HepG2 (cell line): Measurements from ENCODE around the gene CPT1A. TPM values are rescaled to one million over a fixed set of nuclear protein-coding genes. Genes with fewer than 3 reads are reported as not detected.
A peak's percentile ranks its signal among the peaks of the same experiment; 100 is the strongest.

Source experiments
- ATAC-seq: fragments of 200-7000 bp; cut with Tn5 transposase; 3 replicates; pipeline ENCODE4 v1.9.1; 2020; ENCODE audit warnings: mild to moderate bottlenecking, moderate library complexity
- BruUV-seq: library from RNA; stranded (reverse); fragments of 400-500 nt; replicated peaks from 2 replicates; lab custom pipeline; 2021; lab: Mats Ljungman, UMichigan
- CTCF ChIA-PET: fragments of 300-600 bp; formaldehyde crosslinking; extraction: SDS; loops from one replicate; lab custom pipeline; 2021; ENCODE audit warnings: low total read pairs, inconsistent platforms, low intra/inter-chr PET ratio; lab: Yijun Ruan, JAX
- POLR2A ChIA-PET: fragments of 350-600 bp; sonication (Branson Sonifier 250); formaldehyde crosslinking; loops from one replicate; lab custom pipeline; 2020; ENCODE audit warnings: antibody characterized with exemption, inconsistent platforms; lab: Yijun Ruan, JAX
- DNase-seq: peaks from one replicate; pipeline ENCODE4 v3.0.0-alpha.2; 2015; ENCODE audit warnings: low spot score
- FAIRE-seq: peaks from 3 replicates; lab custom pipeline; 2011; peaks lifted over from hg19 to GRCh38; lab: Jason Lieb, UNC
- H2AFZ ChIP-seq: one replicate; pipeline ENCODE4 v1.6.1; 2011; ENCODE audit warnings: low read length, inconsistent platforms
- H3K27ac ChIP-seq: fragments of 300-600 bp; 3 replicates; pipeline ENCODE4 v1.8.0; 2011; ENCODE audit warnings: mixed run types, mild to moderate bottlenecking, mixed read lengths, low read length, inconsistent platforms; ENCODE audit not compliant: insufficient read depth; ENCODE audit errors: extremely low read length
- H3K27me3 ChIP-seq, 2 experiments: fragments of 200-600 bp in 1 of 2; 2 replicates in 1 of 2; 3 replicates in 1 of 2; pipeline versions ENCODE4 v1.6.0 to v1.8.0; 2011; ENCODE audit warnings: low read length in 2 of 2, mild to moderate bottlenecking in 2 of 2, moderate library complexity in 2 of 2, inconsistent platforms in 1 of 2; ENCODE audit not compliant: insufficient read depth in 2 of 2, control insufficient read depth in 1 of 2
- H3K36me3 ChIP-seq, 2 experiments: fragments of 200-600 bp in 1 of 2; replicated peaks in 1 of 2; 2 replicates in 1 of 2; 3 replicates in 1 of 2; pipeline versions ENCODE4 v1.5.1 to v1.8.0; 2011; ENCODE audit warnings: low read length in 2 of 2, inconsistent platforms in 1 of 2; ENCODE audit not compliant: insufficient read depth in 2 of 2, control insufficient read depth in 1 of 2
- H3K4me1 ChIP-seq: 2 replicates; pipeline ENCODE4 v1.5.1; 2012; ENCODE audit warnings: low read length, inconsistent platforms; ENCODE audit not compliant: insufficient read depth
- H3K4me2 ChIP-seq: 2 replicates; pipeline ENCODE4 v1.6.0; 2011; ENCODE audit warnings: low read depth, low read length, inconsistent platforms
- H3K4me3 ChIP-seq, 3 experiments: fragments of 200-600 bp in 1 of 3; sonication (generic), shearing (Covaris generic) in 1 of 3; replicated peaks in 1 of 3; 2 replicates each; pipeline ENCODE4 v1.5.1; 2011 to 2016; ENCODE audit warnings: low read length in 3 of 3, inconsistent platforms in 2 of 3, low read depth in 2 of 3, mild to moderate bottlenecking in 2 of 3, control low read depth in 1 of 3, mixed read lengths in 1 of 3; ENCODE audit not compliant: insufficient read depth in 1 of 3
- H3K79me2 ChIP-seq: one replicate; pipeline ENCODE4 v1.6.1; 2011; ENCODE audit warnings: low read length, inconsistent platforms; ENCODE audit not compliant: insufficient read depth
- H3K9ac ChIP-seq: 2 replicates; pipeline ENCODE4 v1.6.0; 2011; ENCODE audit warnings: mild to moderate bottlenecking, low read depth, low read length, inconsistent platforms; ENCODE audit not compliant: insufficient read depth
- H3K9me3 ChIP-seq: 2 replicates; pipeline ENCODE4 v1.5.1; 2012; ENCODE audit warnings: mild to moderate bottlenecking, low read length
- H4K20me1 ChIP-seq: 2 replicates; pipeline ENCODE4 v1.6.0; 2011; ENCODE audit warnings: inconsistent platforms, mild to moderate bottlenecking, low read length, moderate library complexity; ENCODE audit not compliant: insufficient read depth
- FOXK1 ChIP-seq: sonication (generic); formaldehyde crosslinking; IDR thresholded peaks from 2 replicates; pipeline ENCODE4 v1.4.0; 2020; ENCODE audit warnings: low read depth, missing genetic modification reagents, borderline replicate concordance
- HDAC2 ChIP-seq: sonication (generic); formaldehyde crosslinking; IDR thresholded peaks from 2 replicates; pipeline ENCODE4 v1.4.0; 2020; ENCODE audit warnings: missing genetic modification reagents
- MAZ ChIP-seq, 2 experiments: sonication (generic) in 1 of 2; formaldehyde crosslinking in 1 of 2; IDR thresholded peaks; 2 replicates each; pipeline versions ENCODE4 v1.5.0 to v1.6.1; 2012 to 2020; ENCODE audit warnings: low read depth in 2 of 2, mild to moderate bottlenecking in 2 of 2, borderline replicate concordance in 1 of 2, improper control_type of control experiment in 1 of 2, low read length in 1 of 2, missing genetic modification reagents in 1 of 2, moderate library complexity in 1 of 2
- RFX5 ChIP-seq: IDR thresholded peaks from 2 replicates; pipeline ENCODE4 v1.6.1; 2011; ENCODE audit warnings: low read depth, low read length, improper control_type of control experiment
- SMAD3 ChIP-seq: sonication (generic); formaldehyde crosslinking; IDR thresholded peaks from 2 replicates; pipeline ENCODE4 v1.4.0; 2020; ENCODE audit warnings: missing genetic modification reagents
- TBL1XR1 ChIP-seq: fragments of 150-350 bp; IDR thresholded peaks from 2 replicates; pipeline ENCODE4 v1.6.1; 2014; ENCODE audit warnings: borderline replicate concordance, low read length; ENCODE audit not compliant: partially characterized antibody
- ZBTB44 ChIP-seq: sonication (generic); formaldehyde crosslinking; IDR thresholded peaks from 2 replicates; pipeline ENCODE4 v1.4.0; 2020; ENCODE audit warnings: missing genetic modification reagents
- ZFX ChIP-seq: sonication (generic); formaldehyde crosslinking; IDR thresholded peaks from 2 replicates; pipeline ENCODE4 v1.4.0; 2020; ENCODE audit warnings: mild to moderate bottlenecking, low read depth, missing genetic modification reagents, moderate library complexity
- ZNF121 ChIP-seq: sonication (generic); formaldehyde crosslinking; IDR thresholded peaks from 2 replicates; pipeline ENCODE4 v1.5.0; 2020; ENCODE audit warnings: mild to moderate bottlenecking, missing genetic modification reagents
- ZNF354B ChIP-seq: sonication (generic); formaldehyde crosslinking; IDR thresholded peaks from 2 replicates; pipeline ENCODE4 v1.8.0; 2022; ENCODE audit warnings: mild to moderate bottlenecking, missing genetic modification reagents
- ZNF383 ChIP-seq: sonication (generic); formaldehyde crosslinking; IDR thresholded peaks from 2 replicates; pipeline ENCODE4 v1.4.0; 2020; ENCODE audit warnings: missing genetic modification reagents, mild to moderate bottlenecking, borderline replicate concordance
- ZNF430 ChIP-seq: sonication (generic); formaldehyde crosslinking; IDR thresholded peaks from 2 replicates; pipeline ENCODE4 v1.9.0; 2021; ENCODE audit warnings: mild to moderate bottlenecking, missing genetic modification reagents
- ZNF468 ChIP-seq: sonication (generic); formaldehyde crosslinking; IDR thresholded peaks from 2 replicates; pipeline ENCODE4 v1.8.0; 2022; ENCODE audit warnings: mild to moderate bottlenecking, moderate library complexity, missing genetic modification reagents
- ZNF773 ChIP-seq: sonication (generic); formaldehyde crosslinking; IDR thresholded peaks from 2 replicates; pipeline ENCODE4 v1.4.0; 2020; ENCODE audit warnings: missing genetic modification reagents, borderline replicate concordance
- ZNF883 ChIP-seq: sonication (generic); formaldehyde crosslinking; IDR thresholded peaks from 2 replicates; pipeline ENCODE4 v1.5.1; 2020; ENCODE audit warnings: mild to moderate bottlenecking, missing genetic modification reagents; ENCODE audit errors: not compliant biosample characterization
- ZSCAN21 ChIP-seq: sonication (generic); formaldehyde crosslinking; IDR thresholded peaks from 2 replicates; pipeline ENCODE4 v1.8.0; 2022; ENCODE audit warnings: mild to moderate bottlenecking, missing genetic modification reagents, moderate library complexity, borderline replicate concordance
- ZSCAN30 ChIP-seq: sonication (generic); formaldehyde crosslinking; IDR thresholded peaks from 2 replicates; pipeline ENCODE4 v1.5.0; 2020; ENCODE audit warnings: mild to moderate bottlenecking, missing genetic modification reagents
- WGBS: methylation state at CpG from one replicate; pipeline ENCODE4 v1.1.6; 2017; ENCODE audit warnings: low lambda C conversion rate; 5-methylcytosine and 5-hydroxymethylcytosine counted together
- in situ Hi-C: cut with HindIII; loops from 2 replicates; pipeline ENCODE4 v1.10.0; 2017; ENCODE audit warnings: low pct_unique_long_range_greater_than_20kb; ENCODE audit not compliant: extremely low pct_ligation_motif_present
- intact Hi-C: fragments of 100-400 bp; cut with micrococcal nuclease; formaldehyde crosslinking; loops from one replicate; pipeline ENCODE4 v1.10.0; 2022; ENCODE audit not compliant: unreplicated experiment
- polyA plus RNA-seq, 8 experiments: library from polyadenylated mRNA; depleted of rRNA in 3 of 8; stranded (reverse) in 7 of 8; unstranded in 1 of 8; fragments of >200 nt; fragmentation: Illumina TruSeq in 4 of 8; extraction: Trizol in 4 of 8; gene quantifications; 2 replicates each; pipeline versions ENCODE4 v1.2.1 to v1.2.3, GENCODE V29; 2011 to 2016; ENCODE audit warnings: low read depth in 4 of 8, missing spikeins in 1 of 8, mixed read lengths in 1 of 8; ENCODE audit not compliant: insufficient read depth in 1 of 8
- total RNA-seq, 5 experiments: library from RNA; depleted of rRNA; stranded (reverse); fragments of >200 nt; fragmentation: Illumina TruSeq; extraction: Trizol; gene quantifications; 2 replicates each; pipeline ENCODE4 v1.2.3, GENCODE V29; 2016; ENCODE audit warnings: low read depth in 1 of 5

Gene CPT1A
- total and polyA plus RNA-seq, 2 of the 13 experiments (the other 11 are each of a cell fraction or from before 2014, with no cell fraction given) = 7.0 to 7.1 TPM

- TF ChIP-seq ZFX (CRISPR knock-in tag) = no peak
- no peak for TF ChIP-seq SMAD3 (CRISPR knock-in tag)
- TF ChIP-seq ZNF354B (CRISPR knock-in tag) = no peak
Observed at GRCh38 chr11:68847395-68847794, 5.7 kb upstream of the CPT1A start (continued).

GRCh38 chr11:68845351-68846002, 3.8 kb upstream of the CPT1A start:
- no peaks in the 10 kb centered on the region for H3K9me3 ChIP-seq
- WGBS = 0% methylated on average over 5 of the region's 18 CpGs
- in situ Hi-C loops = no loop called here
- ATAC-seq (peak; percentile 84), DNase-seq (peak; percentile 96), FAIRE-seq (peak; percentile 98)
- H3K36me3 ChIP-seq = no peaks in the 10 kb centered on the region
- H4K20me1 ChIP-seq = no peaks in the 10 kb centered on the region
- POLR2A ChIA-PET = interaction anchor here (0.6 to 4.2 kb wide), 8 partner anchors 12 to 810 kb away, joined by 3 to 31 read pairs (median 4); partner anchors contain the start of gene IGHMBP2
- H3K79me2 ChIP-seq = no peaks in the 10 kb centered on the region
- no TSS peak for BruUV-seq
- intact Hi-C loops = no loop called here
- no peak overlapping the region for H2AFZ ChIP-seq
- H3K4me3 ChIP-seq = peak overlapping the region; percentile 17 to 46 (median 34); a peak in 4 of 6 replicates
- peak overlapping the region; percentile 91 for H3K27ac ChIP-seq
- CTCF ChIA-PET = interaction anchor here (1.4 kb wide), 1 partner anchor 20 kb away, joined by 3 read pairs; no protein-coding TSS in a partner anchor
- peak overlapping the region; percentile 78 for H3K4me2 ChIP-seq
- peaks cover 0 to 8% of the 10 kb centered on the region in 2 experiments; a peak in 3 of 5 replicates for H3K27me3 ChIP-seq
- H3K9ac ChIP-seq = peak overlapping the region; percentile 62
- peaks cover 85% of the 10 kb centered on the region for H3K4me1 ChIP-seq
- TF ChIP-seq ZNF383 (CRISPR knock-in tag) (no peak; the same call in 1 of the 2 replicates), FOXK1 (CRISPR knock-in tag) (peak; percentile 85; the same call in 1 of the 2 replicates), ZBTB44 (CRISPR knock-in tag) (peak; percentile 43; the same call in 1 of the 2 replicates), ZNF430 (peak; percentile 42; the same call in 1 of the 2 replicates), MAZ (IDR thresholded peaks at IDR 0.05; ENCODE audit: borderline replicate concordance, low read depth, low read length) (no peak), MAZ (CRISPR knock-in tag; IDR thresholded peaks at IDR 0.05; ENCODE audit: low read depth) (peak; percentile 75; the same call in 1 of the 2 replicates), ZSCAN21 (CRISPR knock-in tag) (peak; percentile 98), ZNF121 (CRISPR knock-in tag) (peak; percentile 87), TBL1XR1 (peak; percentile 95), ZSCAN30 (CRISPR knock-in tag) (no peak), ZNF883 (CRISPR knock-in tag) (peak; percentile 27), RFX5 (0 out of 2 replicates have a peak, but pooled peaks have one; percentile 47), HDAC2 (CRISPR knock-in tag) (peak; percentile 99), ZNF468 (CRISPR knock-in tag) (0 out of 2 replicates have a peak, but pooled peaks have one; percentile 76), ZNF773 (CRISPR knock-in tag) (no peak)
